ENCODE results near the gene DLG5.

DLG5 gene

GRCh38 chr10:77842652-77843212 lies 83.8 kb downstream of the DLG5 start:
- DNase-seq (ENCODE audit: low read depth in 2 of 2), result no peak

GRCh38 chr10:77841711-77842375 lies 84.7 kb downstream of the DLG5 start:
- DNase-seq (ENCODE audit: low read depth in 2 of 2), result no peak

GRCh38 chr10:77840636-77841035 lies 85.9 kb downstream of the DLG5 start:
- no peak for DNase-seq (ENCODE audit: low read depth in 2 of 2)

GRCh38 chr10:77837925-77838595 lies 88.5 kb downstream of the DLG5 start:
- DNase-seq (ENCODE audit: low read depth in 2 of 2), result no peak

GRCh38 chr10:77837248-77837924 lies 89.2 kb downstream of the DLG5 start:
- DNase-seq (ENCODE audit: low read depth in 2 of 2), result peak; percentile 11 to 12

GRCh38 chr10:77836299-77836820 lies 90.2 kb downstream of the DLG5 start:
- peak; percentile 17 for DNase-seq (ENCODE audit: low read depth in 2 of 2)

GRCh38 chr10:77835669-77836086 lies 90.9 kb downstream of the DLG5 start:
- no peak for DNase-seq (ENCODE audit: low read depth in 2 of 2)

GRCh38 chr10:77834943-77835668 lies 91.4 kb downstream of the DLG5 start:
- DNase-seq (ENCODE audit: low read depth in 2 of 2), result no peak

GRCh38 chr10:77834540-77834939 lies 92.0 kb downstream of the DLG5 start:
- no peak for DNase-seq (ENCODE audit: low read depth in 2 of 2)

GRCh38 chr10:77833792-77834191 lies 92.8 kb downstream of the DLG5 start:
- no peak for DNase-seq (ENCODE audit: low read depth in 2 of 2)

GRCh38 chr10:77833225-77833624 lies 93.3 kb downstream of the DLG5 start:
- no peak for DNase-seq (ENCODE audit: low read depth in 2 of 2)

- no peak for DNase-seq (ENCODE audit: low read depth in 2 of 2)
Measured at GRCh38 chr10:77832238-77832637, 94.3 kb downstream of the DLG5 start.

GRCh38 chr10:77829356-77829755 lies 97.2 kb downstream of the DLG5 start:
- DNase-seq (ENCODE audit: low read depth in 2 of 2), result no peak

GRCh38 chr10:77828377-77828776 lies 98.2 kb downstream of the DLG5 start:
- DNase-seq (ENCODE audit: low read depth in 2 of 2), result no peak

GRCh38 chr10:77827366-77827765 lies 99.2 kb downstream of the DLG5 start:
- DNase-seq (ENCODE audit: low read depth in 2 of 2), result no peak

GRCh38 chr10:77825965-77826364 lies 100.6 kb downstream of the DLG5 start:
- DNase-seq (ENCODE audit: low read depth in 2 of 2), result no peak

- DNase-seq (ENCODE audit: low read depth in 2 of 2), result no peak
Measured at GRCh38 chr10:77824908-77825307, 101.6 kb downstream of the DLG5 start.

GRCh38 chr10:77823811-77824542 lies 102.6 kb downstream of the DLG5 start:
- no peak for DNase-seq (ENCODE audit: low read depth in 2 of 2)

- no peak for DNase-seq (ENCODE audit: low read depth in 2 of 2)
Measured at GRCh38 chr10:77821551-77821950, 105.0 kb downstream of the DLG5 start.

- DNase-seq (ENCODE audit: low read depth in 2 of 2), result no peak
Measured at GRCh38 chr10:77821036-77821435, 105.5 kb downstream of the DLG5 start.

- DNase-seq (ENCODE audit: low read depth in 2 of 2), result no peak
Measured at GRCh38 chr10:77820349-77820748, 106.2 kb downstream of the DLG5 start.
